ENCODE data around the gene ERGIC3. TPM values are rescaled to one million over a fixed set of nuclear protein-coding genes. Genes with fewer than 3 reads are reported as not detected.
A peak's percentile ranks its signal among the peaks of the same experiment; 100 is the strongest.

Gene ERGIC3
- total and polyA plus RNA-seq, 10 of the 15 experiments (the other 5 are each of a cell fraction or from before 2014, with no cell fraction given) = 90.4 to 210 (median 139) TPM

DNA sequence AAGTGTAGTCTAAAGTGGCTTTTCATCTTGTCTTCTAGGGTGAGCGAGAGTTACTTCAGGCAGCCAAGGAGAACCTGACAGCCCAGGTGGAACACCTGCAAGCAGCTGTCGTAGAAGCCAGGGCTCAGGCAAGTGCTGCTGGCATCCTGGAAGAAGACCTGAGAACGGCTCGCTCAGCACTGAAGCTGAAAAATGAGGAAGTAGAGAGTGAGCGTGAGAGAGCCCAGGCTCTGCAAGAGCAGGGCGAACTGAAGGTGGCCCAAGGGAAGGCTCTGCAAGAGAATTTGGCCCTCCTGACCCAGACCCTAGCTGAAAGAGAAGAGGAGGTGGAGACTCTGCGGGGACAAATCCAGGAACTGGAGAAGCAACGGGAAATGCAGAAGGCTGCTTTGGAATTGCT lies 39.5 kb upstream of the ERGIC3 start:
- Histone ChIP-seq H3K9me3 (replicated peaks; ENCODE audit: control insufficient read depth, insufficient read depth, low read length) (no peaks in the 10 kb centered on the region), H2AFZ (ENCODE audit: control insufficient read depth, low read depth, low read length) (no peak overlapping the region), H3K4me1 (ENCODE audit: control insufficient read depth, insufficient read depth, low read length) (peaks cover 29% of the 10 kb centered on the region), H3K4me2 (ENCODE audit: control insufficient read depth, insufficient read depth) (peak overlapping the region; percentile 43), H3K9ac (ENCODE audit: control insufficient read depth, insufficient read depth, low read length) (no peak overlapping the region), H3K4me3 (no peak overlapping the region), H4K20me1 (ENCODE audit: control insufficient read depth, insufficient read depth) (peaks cover 5% of the 10 kb centered on the region), H3K27me3 (replicated peaks in 1 of 2; ENCODE audit: control insufficient read depth in 2 of 2, insufficient read depth in 2 of 2, low read length in 1 of 2) (no peaks in the 10 kb centered on the region), H3K27ac (ENCODE audit: control insufficient read depth, insufficient read depth) (peak overlapping the region; percentile 31; the same call in 1 of the 2 replicates), H3K36me3 (ENCODE audit: control insufficient read depth in 2 of 2, insufficient read depth in 2 of 2, low read length in 1 of 2) (peaks cover 33 to 36% of the 10 kb centered on the region in 2 experiments), H3K79me2 (ENCODE audit: control insufficient read depth, insufficient read depth, low read length) (no peaks in the 10 kb centered on the region)
- ChIA-PET CTCF (interaction anchor here (1.2 to 2.1 kb wide), 4 partner anchors 10 to 117 kb away, joined by 4 to 6 read pairs (median 5); no protein-coding TSS in a partner anchor), POLR2A (interaction anchor here (0.9 kb wide), 1 partner anchor 17 kb away, joined by 4 read pairs; no protein-coding TSS in a partner anchor), SMC1A (ENCODE audit: uncharacterized antibody, unreplicated experiment) (interaction anchor here (1.3 to 4.4 kb wide), 5 partner anchors 8 to 382 kb away, joined by 3 to 14 read pairs (median 4); no protein-coding TSS in a partner anchor), RAD21 (ENCODE audit: unreplicated experiment) (no interaction called here)
- ATAC-seq (peak; percentile 87), DNase-seq (ENCODE audit: low read depth, low spot score) (peak; percentile 23), FAIRE-seq (peak; percentile 97)
- BruUV-seq (replicated peaks) = no TSS peak
- TF ChIP-seq EED (IDR thresholded peaks at IDR 0.05; ENCODE audit: low read depth) (no peak), SPI1 (IDR thresholded peaks at IDR 0.05; ENCODE audit: borderline replicate concordance, insufficient read depth, low read depth, low read length) (peak; percentile 79; the same call in 1 of the 2 replicates), SMAD5 (IDR thresholded peaks at IDR 0.05; ENCODE audit: low read depth) (no peak), TCF3 (IDR thresholded peaks at IDR 0.05; ENCODE audit: borderline replicate concordance, insufficient read depth, low read depth, low read length) (peak; percentile 86), KLF5 (IDR thresholded peaks at IDR 0.05; ENCODE audit: partially characterized antibody) (no peak), SIX5 (IDR thresholded peaks at IDR 0.05; ENCODE audit: low read depth, low read length, severe bottlenecking) (no peak), MEF2A (IDR thresholded peaks at IDR 0.05; ENCODE audit: insufficient read depth, low read depth, low read length) (no peak), RCOR1 (conservative IDR thresholded peaks at IDR 0.05; ENCODE audit: low read depth, low read length) (no peak), RBBP5 (conservative IDR thresholded peaks at IDR 0.05) (no peak), ATF7 (IDR thresholded peaks at IDR 0.05; ENCODE audit: low read depth) (no peak), ZZZ3 (IDR thresholded peaks at IDR 0.05; ENCODE audit: control insufficient read depth, insufficient read length, low read depth) (no peak), SUPT20H (IDR thresholded peaks at IDR 0.05; ENCODE audit: borderline replicate concordance, control insufficient read depth, low read depth, low read length) (no peak), CHD1 (IDR thresholded peaks at IDR 0.05; ENCODE audit: low read depth, low read length) (no peak), SREBF2 (IDR thresholded peaks at IDR 0.05; ENCODE audit: low read length) (no peak), RELA (IDR thresholded peaks at IDR 0.05; ENCODE audit: borderline replicate concordance, partially characterized antibody) (no peak), TCF12 (IDR thresholded peaks at IDR 0.05; ENCODE audit: low read depth, low read length) (0 out of 2 replicates have a peak, but pooled peaks have one; percentile 38), MTA2 (IDR thresholded peaks at IDR 0.05; ENCODE audit: low read depth) (no peak), MYC (IDR thresholded peaks at IDR 0.05; ENCODE audit: insufficient read depth, insufficient read length, insufficient replicate concordance, low read length, severe bottlenecking) (no peak)
- TF ChIP-seq, protein P1, sequence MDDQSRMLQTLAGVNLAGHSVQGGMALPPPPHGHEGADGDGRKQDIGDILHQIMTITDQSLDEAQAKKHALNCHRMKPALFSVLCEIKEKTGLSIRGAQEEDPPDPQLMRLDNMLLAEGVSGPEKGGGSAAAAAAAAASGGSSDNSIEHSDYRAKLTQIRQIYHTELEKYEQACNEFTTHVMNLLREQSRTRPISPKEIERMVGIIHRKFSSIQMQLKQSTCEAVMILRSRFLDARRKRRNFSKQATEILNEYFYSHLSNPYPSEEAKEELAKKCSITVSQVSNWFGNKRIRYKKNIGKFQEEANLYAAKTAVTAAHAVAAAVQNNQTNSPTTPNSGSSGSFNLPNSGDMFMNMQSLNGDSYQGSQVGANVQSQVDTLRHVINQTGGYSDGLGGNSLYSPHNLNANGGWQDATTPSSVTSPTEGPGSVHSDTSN (IDR thresholded peaks at IDR 0.05; ENCODE audit: insufficient replicate concordance, low read depth, low read length) = no peak
- TF ChIP-seq, protein P2, sequence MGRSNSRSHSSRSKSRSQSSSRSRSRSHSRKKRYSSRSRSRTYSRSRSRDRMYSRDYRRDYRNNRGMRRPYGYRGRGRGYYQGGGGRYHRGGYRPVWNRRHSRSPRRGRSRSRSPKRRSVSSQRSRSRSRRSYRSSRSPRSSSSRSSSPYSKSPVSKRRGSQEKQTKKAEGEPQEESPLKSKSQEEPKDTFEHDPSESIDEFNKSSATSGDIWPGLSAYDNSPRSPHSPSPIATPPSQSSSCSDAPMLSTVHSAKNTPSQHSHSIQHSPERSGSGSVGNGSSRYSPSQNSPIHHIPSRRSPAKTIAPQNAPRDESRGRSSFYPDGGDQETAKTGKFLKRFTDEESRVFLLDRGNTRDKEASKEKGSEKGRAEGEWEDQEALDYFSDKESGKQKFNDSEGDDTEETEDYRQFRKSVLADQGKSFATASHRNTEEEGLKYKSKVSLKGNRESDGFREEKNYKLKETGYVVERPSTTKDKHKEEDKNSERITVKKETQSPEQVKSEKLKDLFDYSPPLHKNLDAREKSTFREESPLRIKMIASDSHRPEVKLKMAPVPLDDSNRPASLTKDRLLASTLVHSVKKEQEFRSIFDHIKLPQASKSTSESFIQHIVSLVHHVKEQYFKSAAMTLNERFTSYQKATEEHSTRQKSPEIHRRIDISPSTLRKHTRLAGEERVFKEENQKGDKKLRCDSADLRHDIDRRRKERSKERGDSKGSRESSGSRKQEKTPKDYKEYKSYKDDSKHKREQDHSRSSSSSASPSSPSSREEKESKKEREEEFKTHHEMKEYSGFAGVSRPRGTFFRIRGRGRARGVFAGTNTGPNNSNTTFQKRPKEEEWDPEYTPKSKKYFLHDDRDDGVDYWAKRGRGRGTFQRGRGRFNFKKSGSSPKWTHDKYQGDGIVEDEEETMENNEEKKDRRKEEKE (IDR thresholded peaks at IDR 0.05) = no peak
- 8% methylated on average over 8 of the region's 8 CpGs for WGBS (ENCODE audit: insufficient coverage, insufficient replicate concordance, low lambda C conversion rate, missing lambda C conversion rate)
- intact Hi-C loops (cut with micrococcal nuclease; ENCODE audit: unreplicated experiment) (no loop called here), in situ Hi-C loops (cut with MboI) (no loop called here)

All from GM12878 (cell line).